GM18505 (cell line): ENCODE measurements around the gene WDR74.
"Not testable (repeated sequence)": the region's sequence is repeated elsewhere in the genome, so short reads cannot be mapped to it uniquely, and the experiment has no call there.

Experiments used
- ATAC-seq: cut with Tn5 transposase; IDR thresholded peaks from one replicate; pipeline ENCODE4 v1.9.1; 2021; ENCODE audit not compliant: unreplicated experiment
- POLR2A ChIP-seq: IDR thresholded peaks from 4 replicates; pipeline ENCODE4 v1.6.1; 2011; ENCODE audit warnings: borderline replicate concordance; ENCODE audit not compliant: insufficient read depth, insufficient read length; ENCODE audit errors: extremely low read depth

The WDR74 gene

DNA sequence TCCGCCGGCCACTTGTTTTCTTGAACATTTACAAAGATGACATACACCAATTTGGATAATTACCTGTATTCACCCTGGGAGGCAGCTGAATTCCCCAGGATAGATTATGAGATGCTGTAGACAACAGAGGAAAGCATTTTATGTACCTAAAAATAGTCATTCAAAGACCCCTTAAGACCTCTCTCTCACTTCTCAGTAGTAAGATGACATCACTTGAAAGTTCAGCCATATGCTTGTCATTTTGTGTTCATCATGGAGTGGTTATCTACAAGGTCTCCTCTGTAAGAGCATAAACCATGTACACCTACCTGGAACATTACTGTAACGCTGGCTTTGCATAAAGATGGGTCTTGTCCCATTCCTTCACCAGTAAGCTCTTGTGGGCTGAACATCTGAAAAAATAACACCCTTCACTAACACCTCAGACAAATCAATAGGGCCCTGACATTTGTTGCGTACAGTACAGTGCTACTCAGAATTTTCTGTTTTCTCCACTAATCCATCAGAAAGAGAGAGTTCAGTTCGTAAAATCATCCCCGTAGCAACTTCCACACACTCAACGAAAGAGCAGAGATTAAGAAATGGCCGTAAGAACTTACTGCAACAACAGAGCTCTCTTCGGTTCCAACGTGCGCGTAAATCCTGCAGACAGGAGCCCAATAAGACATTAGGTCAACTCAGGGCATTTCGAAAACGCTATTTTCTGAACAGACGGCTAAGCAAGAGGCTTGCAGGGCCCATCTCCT lies 15.6 kb upstream of the WDR74 start:
- TF ChIP-seq POLR2A = no peak
- ATAC-seq = no peak

DNA sequence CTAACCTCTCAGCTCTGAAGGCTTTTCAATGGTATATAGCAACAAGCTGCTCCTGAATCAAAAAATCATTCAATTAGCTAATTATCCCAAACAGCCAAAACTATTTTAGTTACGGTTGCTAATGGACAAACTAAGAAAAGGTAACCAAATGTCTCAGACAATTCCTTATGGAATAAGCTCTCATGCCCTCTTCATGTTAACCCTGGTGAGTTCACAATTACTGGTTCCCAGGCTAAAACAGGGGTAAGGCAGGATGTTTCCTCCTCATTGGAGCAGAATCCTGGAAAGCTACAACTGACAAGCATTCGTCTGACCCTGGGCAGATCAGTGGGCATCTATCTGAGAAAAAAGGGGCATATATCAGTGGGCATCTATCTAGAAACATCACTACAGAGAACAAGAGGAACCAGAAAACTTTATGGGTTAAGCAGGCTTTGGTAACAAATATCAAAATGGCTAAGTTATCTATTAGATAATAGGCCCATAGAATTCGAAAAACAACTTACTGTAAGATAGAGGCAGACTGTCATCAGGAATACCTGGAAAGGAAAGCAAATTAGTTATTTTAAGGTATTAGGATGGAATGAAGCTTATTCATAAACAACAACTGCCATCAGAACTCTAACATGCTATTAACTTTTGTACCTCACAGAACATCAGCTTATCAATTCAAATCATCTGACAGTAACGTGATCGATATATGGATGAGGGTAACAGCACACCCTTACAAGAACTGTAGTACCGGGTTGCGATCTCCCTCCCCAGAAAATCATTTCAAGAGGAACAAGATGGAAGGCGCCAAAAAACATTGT lies 14.8 kb upstream of the WDR74 start:
- TF ChIP-seq POLR2A = no peak
- ATAC-seq = no peak

DNA sequence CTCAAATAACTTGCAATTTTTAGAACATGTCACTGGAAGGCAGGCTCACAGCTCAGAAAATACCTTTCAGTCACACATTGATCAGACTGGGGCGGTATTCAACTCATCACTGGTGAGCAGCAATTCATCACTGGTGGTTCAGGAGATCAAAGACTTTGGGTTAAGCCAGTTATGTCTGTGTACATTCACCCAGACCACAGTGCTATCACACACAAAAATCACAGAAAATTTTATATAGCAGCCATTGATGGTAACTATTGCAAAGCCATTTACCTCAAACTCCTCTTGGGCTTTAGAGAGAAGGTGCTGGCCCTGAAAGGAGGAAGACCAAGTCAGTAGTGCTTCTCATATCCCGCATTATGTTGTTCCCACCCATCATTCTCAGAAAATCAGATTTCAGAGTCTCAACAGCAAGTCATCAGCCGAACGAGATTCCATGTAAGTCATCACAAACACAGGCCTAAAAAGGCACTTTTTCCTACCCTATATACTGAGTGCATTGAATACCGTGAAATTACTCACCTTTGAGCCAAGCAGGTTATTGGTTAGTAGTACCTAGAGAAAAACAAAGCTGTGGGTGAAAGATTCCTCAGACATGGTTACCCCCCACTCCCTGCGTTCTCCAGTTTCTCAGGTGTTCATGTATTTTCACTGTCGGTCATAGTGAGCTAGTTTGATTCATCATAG lies 14.0 kb upstream of the WDR74 start:
- no peak for TF ChIP-seq POLR2A
- no peak for ATAC-seq

DNA sequence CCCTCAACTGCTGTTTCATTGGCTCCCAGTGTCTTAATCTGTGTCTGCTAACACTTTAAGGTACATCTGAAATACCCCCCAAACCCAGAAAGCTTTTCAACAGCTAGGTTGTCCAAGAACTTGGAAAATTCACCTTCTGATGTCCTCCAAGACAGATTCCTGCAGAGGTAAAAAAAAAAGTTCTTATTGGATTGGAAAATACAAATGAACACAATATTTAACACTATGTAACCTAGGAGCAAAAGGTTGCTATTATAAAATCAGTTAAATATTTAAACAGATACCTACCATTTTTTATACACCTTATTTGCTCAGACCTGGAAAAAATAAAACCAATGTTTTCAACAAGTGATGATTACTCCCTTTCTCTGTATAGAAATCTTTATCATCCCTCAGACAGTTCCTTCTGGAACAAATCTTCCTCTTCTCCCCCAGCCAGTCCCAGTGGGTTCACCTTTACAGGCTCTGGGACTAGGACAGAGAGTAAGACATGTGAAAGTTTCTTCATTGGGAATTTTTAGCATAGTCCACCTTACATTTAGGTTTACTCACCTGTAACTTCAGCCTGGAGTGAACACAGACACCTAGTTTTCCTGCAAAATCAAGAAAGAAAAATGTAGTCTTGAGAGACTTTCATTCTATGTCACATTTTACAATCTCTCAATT lies 13.3 kb upstream of the WDR74 start:
- ATAC-seq = no peak
- peak; percentile 44 for TF ChIP-seq POLR2A

DNA sequence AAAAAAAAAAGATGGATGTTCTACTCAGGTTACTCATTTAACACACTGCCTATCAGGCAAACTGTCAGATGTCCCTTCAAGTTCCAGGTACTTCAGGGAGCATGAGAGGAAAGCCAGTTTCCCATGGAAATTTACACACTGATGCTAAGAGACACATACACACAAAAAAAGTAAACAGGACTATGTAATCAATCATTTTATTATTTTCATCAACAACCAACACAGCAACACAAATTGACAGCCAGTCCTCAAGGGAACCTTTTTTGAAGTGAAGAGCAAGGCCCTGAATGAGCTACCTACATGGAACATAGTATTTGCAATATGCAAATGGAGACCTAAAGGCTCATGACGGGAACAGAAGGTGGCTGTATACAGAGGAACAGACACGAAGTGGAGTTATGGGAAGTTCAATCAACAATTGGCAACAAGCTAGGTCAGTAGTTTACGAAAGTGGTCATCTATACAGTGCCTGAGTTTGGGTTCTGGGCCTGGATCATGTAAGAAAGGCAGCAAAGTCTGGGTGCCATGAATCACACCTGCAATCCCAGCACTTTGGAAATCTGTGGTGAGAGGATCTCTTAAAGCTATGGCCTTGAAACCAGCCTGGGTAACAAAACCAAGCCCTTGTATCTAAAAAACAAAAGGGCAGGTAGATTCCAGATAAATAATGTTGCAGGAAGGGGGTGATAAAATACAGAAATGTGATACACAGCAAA lies 12.6 kb upstream of the WDR74 start:
- ATAC-seq = no peak
- TF ChIP-seq POLR2A = no peak

DNA sequence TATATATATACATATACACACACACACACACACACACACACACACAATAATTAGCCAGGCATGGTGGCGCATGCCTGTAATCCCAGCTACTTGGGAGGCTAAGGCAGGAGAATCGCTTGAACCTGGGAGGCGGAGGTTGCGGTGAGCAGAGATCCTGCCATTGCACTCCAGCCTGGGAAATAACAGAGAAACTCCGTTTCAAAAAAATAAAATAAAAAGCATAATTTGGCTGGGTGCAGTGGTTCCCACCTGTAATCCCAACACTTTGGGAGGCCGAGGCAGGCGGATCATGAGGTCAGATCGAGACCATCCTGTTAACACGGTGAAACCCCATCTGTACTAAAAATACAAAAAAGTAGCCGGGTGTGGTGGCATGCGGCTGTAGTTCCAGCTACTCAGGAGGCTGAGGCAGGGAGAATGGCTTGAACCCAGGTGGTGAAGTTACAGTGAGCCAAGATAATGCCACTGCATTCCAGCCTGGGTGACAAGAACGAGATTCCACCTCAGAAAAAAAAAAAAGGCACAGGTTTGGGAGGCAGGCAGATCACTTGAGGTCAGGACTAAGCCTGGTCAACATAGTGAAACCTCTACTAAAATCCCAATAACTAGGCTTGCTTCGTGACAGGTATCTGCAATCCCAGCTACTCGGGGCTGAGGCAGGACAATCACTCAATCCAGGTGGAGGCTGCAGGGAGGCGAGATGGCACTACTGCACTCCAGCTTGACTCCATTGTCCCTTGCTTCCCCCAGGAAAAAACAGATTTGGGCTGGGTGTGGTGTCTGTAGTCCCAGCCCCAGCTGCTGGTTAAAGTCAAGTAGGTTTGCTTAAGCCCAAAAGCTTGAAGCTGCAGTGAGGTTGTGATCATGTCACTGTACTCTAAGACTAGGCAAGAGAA lies 11.8 kb upstream of the WDR74 start:
- ATAC-seq = no peak
- TF ChIP-seq POLR2A = peak; percentile 69

DNA sequence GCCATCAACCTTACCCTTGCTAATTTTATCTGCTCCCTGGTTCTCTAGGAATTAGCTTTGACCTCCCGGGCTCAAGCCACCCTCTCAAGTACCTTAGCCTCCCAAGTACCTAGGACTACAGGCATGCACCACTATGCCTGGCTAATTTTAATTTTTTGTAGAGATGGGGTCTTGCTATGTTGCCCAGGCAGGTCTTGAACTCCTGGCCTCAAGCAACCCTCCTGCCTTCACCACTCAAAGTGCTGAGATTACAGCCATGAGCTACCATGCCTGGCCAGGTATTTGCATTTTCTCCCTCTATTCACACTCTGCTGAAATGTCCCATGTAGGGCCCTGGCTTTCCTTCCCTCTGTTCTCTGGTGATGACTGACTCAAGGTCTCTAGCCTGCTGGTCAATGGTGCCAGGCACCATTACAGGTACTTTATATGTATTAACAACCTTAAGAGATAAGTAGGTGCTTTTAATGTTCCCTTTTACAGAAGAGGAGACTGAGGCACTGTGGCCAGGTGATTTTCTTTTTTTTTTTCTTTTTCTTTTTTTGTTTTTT lies 8.5 kb upstream of the WDR74 start:
- ATAC-seq = no peak
- TF ChIP-seq POLR2A = no peak

DNA sequence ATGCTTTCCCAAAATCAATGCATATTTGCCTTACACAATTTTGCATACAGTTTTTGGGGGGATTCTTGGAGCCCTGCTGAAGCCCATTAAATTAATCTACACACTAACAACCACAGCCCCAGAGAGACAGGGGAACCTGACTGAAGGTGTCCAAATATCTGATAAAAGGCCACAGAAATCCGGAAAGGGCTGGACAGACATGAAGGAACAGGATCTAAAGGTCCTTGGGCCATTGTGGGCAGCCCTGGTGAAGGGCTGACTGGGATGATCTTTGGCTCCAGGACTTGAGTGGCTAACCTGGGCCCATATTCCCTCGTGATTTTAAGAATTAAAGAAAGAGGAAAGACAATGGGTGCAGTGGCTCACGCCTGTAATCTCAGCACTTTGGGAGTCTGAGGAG lies 6.8 kb upstream of the WDR74 start:
- no peak for TF ChIP-seq POLR2A
- no peak for ATAC-seq

DNA sequence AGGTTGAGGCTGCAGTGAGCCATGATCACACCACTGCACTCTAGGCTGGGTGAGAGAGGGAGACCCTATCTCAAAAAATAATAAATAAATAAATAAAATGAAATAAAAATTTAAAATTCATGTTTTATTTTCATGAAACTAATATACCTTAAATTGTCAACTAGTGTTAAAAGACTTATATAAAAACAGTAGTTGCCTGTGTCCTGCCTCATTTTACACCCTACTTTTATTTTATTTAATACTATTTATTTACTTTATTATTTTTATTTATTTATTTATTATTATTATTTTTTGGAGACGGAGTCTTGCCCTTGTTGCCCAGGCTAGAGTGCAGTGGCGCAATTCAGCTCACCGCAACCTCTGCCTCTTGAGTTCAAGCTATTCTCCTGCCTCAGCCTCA lies 4.8 kb upstream of the WDR74 start:
- ATAC-seq = no peak
- no peak for TF ChIP-seq POLR2A

DNA sequence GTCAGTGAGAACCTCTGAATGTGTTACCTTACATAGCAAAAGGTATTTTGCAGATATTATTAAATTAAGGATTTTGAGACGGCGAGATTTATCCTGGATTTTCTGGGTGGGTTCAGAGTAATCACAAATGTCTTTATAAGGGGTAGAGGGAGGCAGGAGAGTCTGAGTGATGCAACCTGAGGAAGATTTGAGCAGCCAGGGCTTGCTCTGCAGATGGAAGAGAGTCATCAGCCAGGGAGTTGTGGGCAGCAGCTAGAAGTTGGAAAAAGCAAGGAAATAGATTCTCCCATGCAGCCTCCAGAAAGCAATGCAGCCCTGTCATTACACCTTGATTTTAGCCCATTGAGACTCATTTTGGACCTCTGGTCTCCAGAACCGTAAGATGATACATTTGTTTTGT lies 4.1 kb upstream of the WDR74 start:
- ATAC-seq = no peak
- no peak for TF ChIP-seq POLR2A

DNA sequence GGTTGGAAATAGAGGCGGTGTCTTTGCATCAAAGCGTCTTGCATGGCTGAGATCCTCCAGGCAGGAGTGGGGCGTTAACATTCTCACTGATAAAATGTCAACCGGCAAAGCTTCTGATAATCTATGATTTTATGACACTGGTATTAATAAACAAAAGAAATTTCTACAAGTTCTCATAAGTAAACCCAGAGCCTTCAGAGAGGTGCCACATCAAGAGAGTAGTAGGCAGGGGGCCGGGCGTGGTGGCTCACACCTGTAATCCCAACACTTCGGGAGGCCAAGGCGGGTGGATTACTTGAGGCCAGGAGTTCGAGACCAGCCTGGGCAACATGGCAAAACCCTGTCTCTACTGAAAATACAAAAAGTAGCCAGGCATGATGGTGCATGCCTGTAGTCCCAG lies 3.5 kb upstream of the WDR74 start:
- ATAC-seq = not testable (repeated sequence)
